VCaP (cell line): ENCODE results near the gene CLOCK.

Experiments used
- H3K27ac ChIP-seq: fragments of 450-650 bp; 2 replicates; pipeline ENCODE4 v1.5.1; 2017
- TF ChIP-seq, protein P1 (sequence below): fragments of 450-650 bp; conservative IDR thresholded peaks from 2 replicates; pipeline ENCODE4 v1.5.1; 2017; ENCODE audit warnings: mild to moderate bottlenecking, moderate library complexity

CLOCK gene

DNA sequence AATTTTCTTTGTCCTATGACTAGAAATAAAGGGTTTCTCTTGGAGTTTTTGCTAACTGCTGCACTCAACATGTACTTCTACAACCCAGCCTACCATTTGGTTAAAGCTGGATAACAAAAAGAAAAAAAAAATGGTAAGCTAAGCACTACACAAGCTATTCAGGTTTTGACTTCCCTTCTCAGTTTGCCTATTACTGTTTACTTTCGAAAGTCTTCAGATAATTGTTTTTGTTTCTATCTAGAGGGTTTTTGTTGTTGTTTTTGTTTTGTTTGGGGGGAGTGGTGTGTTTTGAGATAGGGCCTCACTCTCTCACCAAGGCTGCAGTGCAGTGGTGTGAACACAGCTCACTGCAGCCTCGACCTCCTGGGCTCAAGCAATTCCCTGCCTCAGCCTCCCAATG lies 46.6 kb downstream of the CLOCK start:
- no peak overlapping the region for H3K27ac ChIP-seq
- TF ChIP-seq, protein P1, sequence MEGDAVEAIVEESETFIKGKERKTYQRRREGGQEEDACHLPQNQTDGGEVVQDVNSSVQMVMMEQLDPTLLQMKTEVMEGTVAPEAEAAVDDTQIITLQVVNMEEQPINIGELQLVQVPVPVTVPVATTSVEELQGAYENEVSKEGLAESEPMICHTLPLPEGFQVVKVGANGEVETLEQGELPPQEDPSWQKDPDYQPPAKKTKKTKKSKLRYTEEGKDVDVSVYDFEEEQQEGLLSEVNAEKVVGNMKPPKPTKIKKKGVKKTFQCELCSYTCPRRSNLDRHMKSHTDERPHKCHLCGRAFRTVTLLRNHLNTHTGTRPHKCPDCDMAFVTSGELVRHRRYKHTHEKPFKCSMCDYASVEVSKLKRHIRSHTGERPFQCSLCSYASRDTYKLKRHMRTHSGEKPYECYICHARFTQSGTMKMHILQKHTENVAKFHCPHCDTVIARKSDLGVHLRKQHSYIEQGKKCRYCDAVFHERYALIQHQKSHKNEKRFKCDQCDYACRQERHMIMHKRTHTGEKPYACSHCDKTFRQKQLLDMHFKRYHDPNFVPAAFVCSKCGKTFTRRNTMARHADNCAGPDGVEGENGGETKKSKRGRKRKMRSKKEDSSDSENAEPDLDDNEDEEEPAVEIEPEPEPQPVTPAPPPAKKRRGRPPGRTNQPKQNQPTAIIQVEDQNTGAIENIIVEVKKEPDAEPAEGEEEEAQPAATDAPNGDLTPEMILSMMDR, result no peak

DNA sequence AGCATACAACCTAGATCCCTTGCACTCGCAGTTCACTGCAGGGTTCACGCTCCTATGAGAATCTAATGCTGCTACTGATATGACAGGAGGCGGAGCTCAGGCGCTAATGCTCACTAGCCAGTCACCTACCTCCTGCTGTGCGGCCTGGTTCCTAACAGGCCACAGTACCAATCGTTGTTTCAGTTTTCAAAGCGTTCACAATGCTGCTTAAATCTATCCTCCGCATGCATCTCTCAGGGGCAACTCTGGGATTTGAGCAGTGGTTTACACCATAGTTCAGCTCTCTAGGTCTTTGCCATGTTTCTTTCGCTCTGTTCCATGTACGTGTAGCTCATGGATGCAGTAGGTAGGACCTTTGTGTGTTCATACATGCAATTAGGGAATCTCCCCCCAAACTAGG lies 47.2 kb downstream of the CLOCK start:
- TF ChIP-seq, protein P1, result no peak
- no peak overlapping the region for H3K27ac ChIP-seq

DNA sequence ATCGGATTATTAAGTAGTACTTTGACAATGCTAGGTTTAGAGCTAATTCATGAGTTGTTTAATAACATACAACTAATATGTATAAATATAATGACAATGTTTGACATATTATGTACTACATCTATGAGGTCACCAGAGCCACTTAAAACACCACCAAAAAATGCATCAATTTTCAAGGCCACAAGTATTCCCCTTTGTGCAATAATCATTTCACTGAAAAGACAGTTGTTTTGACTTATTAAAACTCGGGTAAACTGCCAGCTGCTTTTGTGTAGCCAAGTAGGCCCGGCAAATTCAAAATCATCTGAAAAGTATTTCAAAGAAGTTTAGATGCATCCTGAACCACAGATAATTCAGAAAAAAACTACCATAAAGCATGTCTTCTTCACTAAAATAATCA lies 48.7 kb downstream of the CLOCK start:
- no peak overlapping the region for H3K27ac ChIP-seq
- TF ChIP-seq, protein P1, result no peak

DNA sequence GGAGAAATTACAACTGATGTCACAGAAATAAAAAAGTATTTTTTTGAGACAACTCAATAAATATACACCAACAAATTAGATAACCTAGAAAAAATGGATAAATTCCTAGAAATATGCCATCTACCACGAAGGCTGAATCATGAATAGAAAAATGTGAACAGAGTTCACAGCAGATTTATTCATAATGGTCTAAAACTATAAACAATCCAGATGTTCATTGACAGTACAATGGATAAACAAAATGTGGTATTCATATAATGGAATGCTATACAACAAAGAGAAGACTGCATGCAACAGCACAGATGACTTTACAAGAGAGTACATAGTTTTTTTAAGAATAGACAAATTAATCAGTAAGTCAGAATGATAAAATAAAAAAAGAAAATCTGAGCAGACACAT lies 55.2 kb downstream of the CLOCK start:
- TF ChIP-seq, protein P1, result no peak
- H3K27ac ChIP-seq, result no peak overlapping the region

DNA sequence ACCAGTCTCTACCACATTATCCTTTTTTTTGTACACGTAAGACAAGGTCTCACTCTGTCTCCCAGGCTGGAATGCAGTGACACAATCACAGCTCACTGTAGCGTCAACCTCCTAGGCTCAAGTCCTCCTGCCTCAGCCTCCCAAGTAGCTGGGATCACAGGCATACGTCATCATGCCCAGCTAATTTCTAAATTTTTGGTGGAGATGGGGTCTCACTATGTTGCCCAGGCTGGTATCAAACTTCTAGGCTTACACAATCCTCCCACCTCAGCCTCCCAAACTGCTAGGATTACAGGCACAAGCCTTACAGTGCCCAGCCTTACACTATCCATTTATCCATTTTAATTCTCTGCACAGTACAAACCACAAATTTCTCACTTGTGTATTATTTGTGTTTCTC lies 58.0 kb downstream of the CLOCK start:
- TF ChIP-seq, protein P1, result no peak
- no peak overlapping the region for H3K27ac ChIP-seq

DNA sequence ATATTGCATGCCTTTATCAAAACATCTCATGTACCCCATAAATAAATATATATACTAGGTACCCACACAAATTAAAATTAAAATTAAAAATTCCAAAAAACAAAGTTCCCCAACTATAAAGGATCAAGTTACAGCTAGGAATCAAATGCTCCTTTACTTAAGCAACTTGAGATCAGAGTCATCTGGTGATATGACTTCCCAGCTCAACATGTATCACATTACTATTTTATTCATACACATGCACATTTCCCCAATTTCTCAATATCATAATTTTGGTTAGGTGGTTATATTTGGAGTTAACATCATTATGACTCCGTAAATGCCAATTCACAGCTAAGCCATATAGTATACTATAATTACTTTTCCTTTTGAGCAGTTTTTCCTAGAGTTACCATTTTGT lies 60.9 kb downstream of the CLOCK start:
- H3K27ac ChIP-seq, result no peak overlapping the region
- TF ChIP-seq, protein P1, result no peak

DNA sequence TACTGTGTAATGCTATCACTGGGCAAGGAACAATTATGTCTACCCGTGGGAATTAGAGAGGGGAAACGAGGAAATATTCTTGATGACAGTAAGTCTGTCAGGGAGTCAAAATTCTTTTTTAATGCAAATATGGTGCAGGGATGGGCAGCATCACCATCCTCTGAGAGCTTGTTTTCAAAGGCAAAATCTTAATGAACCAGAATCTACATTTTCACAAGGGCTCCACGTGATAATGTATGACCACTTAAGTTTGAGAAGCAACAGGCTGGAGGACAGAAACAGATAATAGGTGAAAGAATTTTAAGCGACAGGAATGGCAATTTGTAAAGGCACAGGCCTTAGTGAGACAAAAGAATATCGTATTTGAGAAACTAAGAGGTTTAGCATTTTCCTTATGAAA lies 63.4 kb downstream of the CLOCK start:
- H3K27ac ChIP-seq, result no peak overlapping the region
- TF ChIP-seq, protein P1, result no peak
